ENCODE results near the gene SLC27A1. TPM values are rescaled to one million over a fixed set of nuclear protein-coding genes. Genes with fewer than 3 reads are reported as not detected.
"Not testable (repeated sequence)": the region's sequence is repeated elsewhere in the genome, so short reads cannot be mapped to it uniquely, and the experiment has no call there.

Gene SLC27A1
- total and polyA plus RNA-seq, 9 of the 15 experiments (the other 6 are each of a cell fraction or from before 2014, with no cell fraction given), result 0.06 to 3.0 (median 1.1) TPM

GRCh38 chr19:17506745-17507144 is 36.4 kb downstream of the SLC27A1 start:
- peaks cover 38% of the 10 kb centered on the region for H3K79me2 ChIP-seq (ENCODE audit: control insufficient read depth, insufficient read depth, low read length)
- H3K9ac ChIP-seq (ENCODE audit: insufficient read depth in 1 of 2, low read depth in 2 of 2, low read length in 2 of 2), result peak overlapping the region in 1 of 2 experiments; percentile 10; a peak in 2 of 4 replicates
- H4K20me1 ChIP-seq (replicated peaks; ENCODE audit: control insufficient read depth, insufficient read depth, low read length), result no peaks in the 10 kb centered on the region
- TF ChIP-seq POLR2G (IDR thresholded peaks at IDR 0.05; ENCODE audit: low read depth, low read length) (peak; percentile 57), ZNF57 (CRISPR knock-in tag; IDR thresholded peaks at IDR 0.05) (no peak), ETS1 (conservative IDR thresholded peaks at IDR 0.05; ENCODE audit: control insufficient read depth, low read depth, low read length) (no peak)
- H3K4me3 ChIP-seq, result no peak overlapping the region
- CTCF ChIA-PET (ENCODE audit: low intra/inter-chr PET ratio), result no interaction called here
- no peaks in the 10 kb centered on the region for H3K9me1 ChIP-seq (ENCODE audit: control insufficient read depth, insufficient read depth, low read length)
- no peaks in the 10 kb centered on the region for H3K27me3 ChIP-seq (ENCODE audit: control insufficient read depth in 2 of 2, insufficient read depth in 2 of 2, low read length in 2 of 2)
- in situ Hi-C loops (cut with MboI), result no loop called here
- intact Hi-C loops (cut with micrococcal nuclease), result no loop called here
- ATAC-seq, result no peak
- no peak overlapping the region for H3K27ac ChIP-seq (ENCODE audit: extremely low read depth, low read depth, low read length)
- H3K4me2 ChIP-seq (ENCODE audit: insufficient read depth, low read length), result no peak overlapping the region
- H3K36me3 ChIP-seq (ENCODE audit: control insufficient read depth, insufficient read depth, low read length), result peaks cover 4% of the 10 kb centered on the region; the same call in 2 of the 3 replicates
- 75% methylated on average over 6 of the region's 9 CpGs for WGBS (ENCODE audit: insufficient coverage, low coverage, missing lambda C conversion rate)
- no peak for DNase-seq (ENCODE audit: extremely low read depth in 1 of 4, low spot score in 3 of 4)
- POLR2A ChIA-PET, result no interaction called here
- no peak overlapping the region for H2AFZ ChIP-seq (ENCODE audit: low read depth, low read length)
- FAIRE-seq, result no peak
- BruUV-seq (replicated peaks), result no TSS peak
- H3K9me3 ChIP-seq (replicated peaks; ENCODE audit: control insufficient read depth, insufficient read depth, low read depth, low read length), result no peaks in the 10 kb centered on the region
- H3K4me1 ChIP-seq (replicated peaks in 1 of 2; ENCODE audit: control insufficient read depth in 2 of 2, insufficient read depth in 2 of 2, low read length in 2 of 2), result peaks cover 18 to 32% of the 10 kb centered on the region in 2 experiments

GRCh38 chr19:17508558-17508933 is 38.2 kb downstream of the SLC27A1 start:
- Histone ChIP-seq H3K79me2 (ENCODE audit: control insufficient read depth, insufficient read depth, low read length) (peaks cover 51% of the 10 kb centered on the region), H3K9ac (ENCODE audit: insufficient read depth in 1 of 2, low read depth in 2 of 2, low read length in 2 of 2) (peak overlapping the region; percentile 6 to 18; a peak in 2 of 4 replicates), H3K4me2 (ENCODE audit: insufficient read depth, low read length) (peak overlapping the region; percentile 14; the same call in 1 of the 2 replicates), H3K27ac (ENCODE audit: extremely low read depth, low read depth, low read length) (peak overlapping the region; percentile 67; the same call in 1 of the 3 replicates), H3K4me1 (replicated peaks in 1 of 2; ENCODE audit: control insufficient read depth in 2 of 2, insufficient read depth in 2 of 2, low read length in 2 of 2) (peaks cover 22 to 46% of the 10 kb centered on the region in 2 experiments)
- BruUV-seq (replicated peaks); DNase-seq (ENCODE audit: extremely low read depth in 1 of 4, low spot score in 3 of 4); CTCF ChIA-PET (ENCODE audit: low intra/inter-chr PET ratio); H3K36me3 ChIP-seq (ENCODE audit: control insufficient read depth, insufficient read depth, low read length); H3K4me3 ChIP-seq; H3K27me3 ChIP-seq (ENCODE audit: control insufficient read depth in 2 of 2, insufficient read depth in 2 of 2, low read length in 2 of 2); intact Hi-C loops (cut with micrococcal nuclease); H3K9me3 ChIP-seq (replicated peaks; ENCODE audit: control insufficient read depth, insufficient read depth, low read depth, low read length); ATAC-seq; H4K20me1 ChIP-seq (replicated peaks; ENCODE audit: control insufficient read depth, insufficient read depth, low read length); FAIRE-seq; in situ Hi-C loops (cut with MboI); H2AFZ ChIP-seq (ENCODE audit: low read depth, low read length); H3K9me1 ChIP-seq (ENCODE audit: control insufficient read depth, insufficient read depth, low read length); TF ChIP-seq NR4A1 (CRISPR knock-in tag; IDR thresholded peaks at IDR 0.05): not testable (repeated sequence)
- POLR2A ChIA-PET, result interaction anchor here (0.6 to 1.2 kb wide), 2 partner anchors 197 to 199 kb away, joined by 3 read pairs; no protein-coding TSS in a partner anchor
- TF ChIP-seq ADNP (tag; IDR thresholded peaks at IDR 0.05) (peak; percentile 85), HDAC2 (IDR thresholded peaks at IDR 0.05) (peak; percentile 53; the same call in 1 of the 2 replicates), ZBTB34 (CRISPR knock-in tag; IDR thresholded peaks at IDR 0.05) (0 out of 2 replicates have a peak, but pooled peaks have one; percentile 9), SMARCA5 (IDR thresholded peaks at IDR 0.05) (peak; percentile 68; the same call in 1 of the 2 replicates), KDM1A (IDR thresholded peaks at IDR 0.05) (peak in 1 of 2 experiments; percentile 68; a peak in 2 of 4 replicates), SUPT5H (IDR thresholded peaks at IDR 0.05) (0 out of 2 replicates have a peak, but pooled peaks have one; percentile 1), CHD4 (IDR thresholded peaks at IDR 0.05; ENCODE audit: insufficient read depth, insufficient replicate concordance, low read depth, low read length, poor library complexity, severe bottlenecking) (peak; percentile 47), RBM25 (IDR thresholded peaks at IDR 0.05; ENCODE audit: low read depth, low read length, severe bottlenecking) (peak; percentile 88), CBX1 (IDR thresholded peaks at IDR 0.05; ENCODE audit: low read depth) (peak; percentile 86; the same call in 1 of the 2 replicates), NR4A1 (tag; IDR thresholded peaks at IDR 0.05) (0 out of 2 replicates have a peak, but pooled peaks have one; percentile 18), BCOR (IDR thresholded peaks at IDR 0.05) (peak; percentile 94)
- 84% methylated on average over 3 of the region's 3 CpGs for WGBS (ENCODE audit: insufficient coverage, low coverage, missing lambda C conversion rate)
